ENCODE data around the gene CSF1. TPM values are rescaled to one million over a fixed set of nuclear protein-coding genes. Genes with fewer than 3 reads are reported as not detected.

The CSF1 gene
- total and polyA plus RNA-seq, 2 experiments from 2014 or later: 1.4 to 3.5 TPM

- H3K4me3 ChIP-seq: no peak overlapping the region
- no peaks in the 10 kb centered on the region for H3K36me3 Mint-ChIP-seq (ENCODE audit: low read depth)
- H3K36me3 ChIP-seq (ENCODE audit: insufficient read depth): no peaks in the 10 kb centered on the region
- H3K27ac ChIP-seq (ENCODE audit: low read depth): no peak overlapping the region
- ATAC-seq (no peak), DNase-seq (ENCODE audit: low spot score) (no peak)
- no peaks in the 10 kb centered on the region for H3K9me3 Mint-ChIP-seq
- H3K4me1 ChIP-seq (ENCODE audit: insufficient read depth): no peaks in the 10 kb centered on the region
- H3K27me3 Mint-ChIP-seq (ENCODE audit: insufficient read depth, low read depth, poor library complexity): no peaks in the 10 kb centered on the region
- H3K9me2 ChIP-seq (ENCODE audit: insufficient read depth): no peaks in the 10 kb centered on the region
- H3K27ac Mint-ChIP-seq: no peak overlapping the region
- H3K4me1 Mint-ChIP-seq: no peaks in the 10 kb centered on the region
- H4K20me1 ChIP-seq (replicated peaks; ENCODE audit: insufficient read depth): 0 out of 2 replicates have a peak, but pooled peaks cover 3% of the 10 kb centered on the region
- peaks cover 9% of the 10 kb centered on the region for H3K27me3 ChIP-seq (ENCODE audit: insufficient read depth)
- H3K79me2 ChIP-seq (replicated peaks; ENCODE audit: insufficient read depth): no peaks in the 10 kb centered on the region
- no peak overlapping the region for H3K4me3 Mint-ChIP-seq
- TF ChIP-seq ZNF114 (CRISPR knock-in tag; IDR thresholded peaks at IDR 0.05) (no peak), CREB1 (CRISPR knock-in tag; IDR thresholded peaks at IDR 0.05; ENCODE audit: low read depth) (no peak), STAT1 (IDR thresholded peaks at IDR 0.05; ENCODE audit: unreplicated experiment) (no peak), ZNF462 (CRISPR knock-in tag; IDR thresholded peaks at IDR 0.05) (no peak), ZNF331 (CRISPR knock-in tag; IDR thresholded peaks at IDR 0.05; ENCODE audit: low read depth) (no peak), NANOG (IDR thresholded peaks at IDR 0.05; ENCODE audit: borderline replicate concordance) (no peak), EZH2phosphoT487 (IDR thresholded peaks at IDR 0.05; ENCODE audit: unreplicated experiment) (no peak), JUNB (IDR thresholded peaks at IDR 0.05; ENCODE audit: unreplicated experiment) (no peak), EZH2 (IDR thresholded peaks at IDR 0.05; ENCODE audit: low read depth, unreplicated experiment) (no peak), POLR2AphosphoS5 (IDR thresholded peaks at IDR 0.05; ENCODE audit: low read depth) (no peak)
- TF ChIP-seq, protein P1, sequence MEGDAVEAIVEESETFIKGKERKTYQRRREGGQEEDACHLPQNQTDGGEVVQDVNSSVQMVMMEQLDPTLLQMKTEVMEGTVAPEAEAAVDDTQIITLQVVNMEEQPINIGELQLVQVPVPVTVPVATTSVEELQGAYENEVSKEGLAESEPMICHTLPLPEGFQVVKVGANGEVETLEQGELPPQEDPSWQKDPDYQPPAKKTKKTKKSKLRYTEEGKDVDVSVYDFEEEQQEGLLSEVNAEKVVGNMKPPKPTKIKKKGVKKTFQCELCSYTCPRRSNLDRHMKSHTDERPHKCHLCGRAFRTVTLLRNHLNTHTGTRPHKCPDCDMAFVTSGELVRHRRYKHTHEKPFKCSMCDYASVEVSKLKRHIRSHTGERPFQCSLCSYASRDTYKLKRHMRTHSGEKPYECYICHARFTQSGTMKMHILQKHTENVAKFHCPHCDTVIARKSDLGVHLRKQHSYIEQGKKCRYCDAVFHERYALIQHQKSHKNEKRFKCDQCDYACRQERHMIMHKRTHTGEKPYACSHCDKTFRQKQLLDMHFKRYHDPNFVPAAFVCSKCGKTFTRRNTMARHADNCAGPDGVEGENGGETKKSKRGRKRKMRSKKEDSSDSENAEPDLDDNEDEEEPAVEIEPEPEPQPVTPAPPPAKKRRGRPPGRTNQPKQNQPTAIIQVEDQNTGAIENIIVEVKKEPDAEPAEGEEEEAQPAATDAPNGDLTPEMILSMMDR (conservative IDR thresholded peaks at IDR 0.05; ENCODE audit: low read depth in 2 of 2): no peak
- TF ChIP-seq, protein P2, sequence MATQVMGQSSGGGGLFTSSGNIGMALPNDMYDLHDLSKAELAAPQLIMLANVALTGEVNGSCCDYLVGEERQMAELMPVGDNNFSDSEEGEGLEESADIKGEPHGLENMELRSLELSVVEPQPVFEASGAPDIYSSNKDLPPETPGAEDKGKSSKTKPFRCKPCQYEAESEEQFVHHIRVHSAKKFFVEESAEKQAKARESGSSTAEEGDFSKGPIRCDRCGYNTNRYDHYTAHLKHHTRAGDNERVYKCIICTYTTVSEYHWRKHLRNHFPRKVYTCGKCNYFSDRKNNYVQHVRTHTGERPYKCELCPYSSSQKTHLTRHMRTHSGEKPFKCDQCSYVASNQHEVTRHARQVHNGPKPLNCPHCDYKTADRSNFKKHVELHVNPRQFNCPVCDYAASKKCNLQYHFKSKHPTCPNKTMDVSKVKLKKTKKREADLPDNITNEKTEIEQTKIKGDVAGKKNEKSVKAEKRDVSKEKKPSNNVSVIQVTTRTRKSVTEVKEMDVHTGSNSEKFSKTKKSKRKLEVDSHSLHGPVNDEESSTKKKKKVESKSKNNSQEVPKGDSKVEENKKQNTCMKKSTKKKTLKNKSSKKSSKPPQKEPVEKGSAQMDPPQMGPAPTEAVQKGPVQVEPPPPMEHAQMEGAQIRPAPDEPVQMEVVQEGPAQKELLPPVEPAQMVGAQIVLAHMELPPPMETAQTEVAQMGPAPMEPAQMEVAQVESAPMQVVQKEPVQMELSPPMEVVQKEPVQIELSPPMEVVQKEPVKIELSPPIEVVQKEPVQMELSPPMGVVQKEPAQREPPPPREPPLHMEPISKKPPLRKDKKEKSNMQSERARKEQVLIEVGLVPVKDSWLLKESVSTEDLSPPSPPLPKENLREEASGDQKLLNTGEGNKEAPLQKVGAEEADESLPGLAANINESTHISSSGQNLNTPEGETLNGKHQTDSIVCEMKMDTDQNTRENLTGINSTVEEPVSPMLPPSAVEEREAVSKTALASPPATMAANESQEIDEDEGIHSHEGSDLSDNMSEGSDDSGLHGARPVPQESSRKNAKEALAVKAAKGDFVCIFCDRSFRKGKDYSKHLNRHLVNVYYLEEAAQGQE (IDR thresholded peaks at IDR 0.05; ENCODE audit: unreplicated experiment): no peak
- TF ChIP-seq, protein P3, sequence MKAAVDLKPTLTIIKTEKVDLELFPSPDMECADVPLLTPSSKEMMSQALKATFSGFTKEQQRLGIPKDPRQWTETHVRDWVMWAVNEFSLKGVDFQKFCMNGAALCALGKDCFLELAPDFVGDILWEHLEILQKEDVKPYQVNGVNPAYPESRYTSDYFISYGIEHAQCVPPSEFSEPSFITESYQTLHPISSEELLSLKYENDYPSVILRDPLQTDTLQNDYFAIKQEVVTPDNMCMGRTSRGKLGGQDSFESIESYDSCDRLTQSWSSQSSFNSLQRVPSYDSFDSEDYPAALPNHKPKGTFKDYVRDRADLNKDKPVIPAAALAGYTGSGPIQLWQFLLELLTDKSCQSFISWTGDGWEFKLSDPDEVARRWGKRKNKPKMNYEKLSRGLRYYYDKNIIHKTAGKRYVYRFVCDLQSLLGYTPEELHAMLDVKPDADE (IDR thresholded peaks at IDR 0.05): no peak
- no peak overlapping the region for H2AFZ ChIP-seq
- no peaks in the 10 kb centered on the region for H3F3A ChIP-seq (replicated peaks; ENCODE audit: low read depth)
- no peak overlapping the region for H3K4me2 ChIP-seq
Measured at GRCh38 chr1:109969146-109969829, 58.6 kb downstream of the CSF1 start.

Measured in GM23338 (cell line).